ENCODE results near the gene HES5. TPM values are rescaled to one million over a fixed set of nuclear protein-coding genes. Genes with fewer than 3 reads are reported as not detected.

HES5 gene
- total RNA-seq, 2 donors from 2014 or later = 2.6 TPM; not detected in 1

GRCh38 chr1:2505461-2505994 lies 24.5 kb downstream of the HES5 start:
- H3K36me3 ChIP-seq = peaks cover 0 to 17% of the 10 kb centered on the region in 2 donors
- no peaks in the 10 kb centered on the region for H3K27me3 ChIP-seq (replicated peaks; ENCODE audit: insufficient read depth)
- no peak overlapping the region for H3K27ac ChIP-seq
- intact Hi-C loops (cut with DNase I) = no loop called here
- WGBS = 75% methylated on average over 20 of the region's 21 CpGs
- H3K4me3 ChIP-seq = no peak overlapping the region
- no peaks in the 10 kb centered on the region for H3K9me3 ChIP-seq
- no peaks in the 10 kb centered on the region for H3K4me1 ChIP-seq (replicated peaks)
- TF ChIP-seq CTCF (IDR thresholded peaks at IDR 0.05) = no peak
- DNase-seq (ENCODE audit: low spot score) = no peak

GRCh38 chr1:2504949-2505272 lies 25.2 kb downstream of the HES5 start:
- Histone ChIP-seq H3K27me3 (replicated peaks; ENCODE audit: insufficient read depth) (no peaks in the 10 kb centered on the region), H3K4me1 (replicated peaks) (no peaks in the 10 kb centered on the region), H3K27ac (no peak overlapping the region), H3K36me3 (peaks cover 0 to 13% of the 10 kb centered on the region in 2 donors), H3K9me3 (no peaks in the 10 kb centered on the region), H3K4me3 (no peak overlapping the region)
- no peak for DNase-seq (ENCODE audit: low spot score)
- intact Hi-C loops (cut with DNase I) = no loop called here
- TF ChIP-seq CTCF (IDR thresholded peaks at IDR 0.05) (no peak), POLR2AphosphoS5 (IDR thresholded peaks at IDR 0.05) (no peak), POLR2A (IDR thresholded peaks at IDR 0.05) (no peak)
- WGBS = 59% methylated on average over 7 of the region's 22 CpGs

DNA sequence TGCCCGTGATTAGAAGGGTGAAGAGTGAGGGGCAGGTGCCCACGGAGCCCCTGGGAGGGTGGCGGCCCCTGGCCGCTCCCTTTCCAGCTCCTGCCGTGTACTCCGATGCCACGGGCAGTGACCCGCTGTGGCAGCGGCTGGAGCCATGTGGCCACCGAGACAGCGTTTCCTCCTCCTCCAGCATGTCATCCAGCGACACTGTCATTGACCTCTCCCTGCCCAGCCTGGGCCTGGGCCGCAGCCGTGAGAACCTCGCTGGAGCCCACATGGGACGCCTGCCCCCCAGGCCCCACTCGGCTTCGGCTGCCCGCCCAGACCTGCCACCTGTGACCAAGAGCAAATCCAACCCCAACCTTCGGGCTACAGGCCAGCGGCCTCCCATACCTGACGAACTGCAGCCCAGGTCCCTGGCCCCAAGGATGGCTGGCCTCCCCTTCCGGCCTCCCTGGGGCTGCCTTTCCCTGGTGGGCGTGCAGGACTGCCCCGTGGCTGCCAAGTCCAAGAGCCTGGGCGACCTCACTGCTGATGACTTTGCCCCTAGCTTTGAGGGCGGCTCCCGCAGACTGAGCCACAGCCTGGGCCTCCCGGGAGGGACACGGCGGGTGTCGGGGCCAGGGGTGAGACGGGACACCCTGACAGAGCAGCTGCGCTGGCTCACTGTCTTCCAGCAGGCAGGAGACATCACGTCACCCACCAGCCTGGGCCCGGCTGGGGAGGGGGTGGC lies 25.7 kb downstream of the HES5 start:
- intact Hi-C loops (cut with DNase I) = no loop called here
- Histone ChIP-seq H3K4me3 (no peak overlapping the region), H3K27me3 (replicated peaks; ENCODE audit: insufficient read depth) (no peaks in the 10 kb centered on the region), H3K4me1 (replicated peaks) (no peaks in the 10 kb centered on the region), H3K36me3 (peaks cover 0 to 7% of the 10 kb centered on the region in 2 donors), H3K27ac (no peak overlapping the region), H3K9me3 (no peaks in the 10 kb centered on the region)
- WGBS = 69% methylated on average over 33 of the region's 36 CpGs
- TF ChIP-seq POLR2AphosphoS5 (IDR thresholded peaks at IDR 0.05) (no peak), POLR2A (IDR thresholded peaks at IDR 0.05) (no peak), CTCF (IDR thresholded peaks at IDR 0.05) (no peak)
- DNase-seq (ENCODE audit: low spot score) = no peak

DNA sequence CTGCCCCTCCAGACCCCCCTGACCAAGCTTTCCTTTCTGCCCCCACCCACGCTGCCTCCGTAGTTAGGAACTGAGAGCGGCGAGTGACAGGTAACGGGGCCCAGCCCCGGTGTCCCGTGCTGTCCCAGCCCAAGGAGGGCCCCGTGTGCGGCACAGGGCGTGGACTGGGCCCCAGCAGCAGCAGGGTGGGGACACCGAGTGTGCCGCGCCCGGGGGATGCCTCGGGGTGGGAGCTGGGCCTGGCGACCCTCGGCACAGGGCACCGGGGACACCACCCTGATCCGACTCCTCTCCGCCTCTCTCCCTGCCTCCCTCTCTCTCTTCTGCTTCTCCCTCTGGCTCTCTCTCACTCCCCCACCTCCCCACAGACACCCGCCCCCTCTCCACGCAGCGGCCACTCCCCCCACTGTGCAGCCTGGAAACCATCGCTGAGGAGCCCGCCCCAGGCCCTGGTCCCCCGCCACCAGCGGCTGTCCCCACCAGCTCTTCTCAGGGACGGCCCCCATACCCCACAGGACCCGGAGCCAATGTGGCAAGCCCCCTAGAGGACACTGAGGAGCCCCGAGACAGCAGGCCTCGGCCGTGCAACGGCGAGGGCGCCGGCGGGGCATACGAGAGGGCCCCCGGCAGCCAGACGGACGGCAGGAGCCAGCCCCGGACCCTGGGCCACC lies 26.4 kb downstream of the HES5 start:
- Histone ChIP-seq H3K9me3 (no peaks in the 10 kb centered on the region), H3K4me3 (no peak overlapping the region), H3K27me3 (replicated peaks; ENCODE audit: insufficient read depth) (no peaks in the 10 kb centered on the region), H3K27ac (no peak overlapping the region), H3K4me1 (replicated peaks) (no peaks in the 10 kb centered on the region), H3K36me3 (peaks cover 0 to under 1% of the 10 kb centered on the region in 2 donors)
- no peak for DNase-seq (ENCODE audit: low spot score)
- TF ChIP-seq POLR2AphosphoS5 (IDR thresholded peaks at IDR 0.05) (no peak), POLR2A (IDR thresholded peaks at IDR 0.05) (no peak), CTCF (IDR thresholded peaks at IDR 0.05) (no peak)
- intact Hi-C loops (cut with DNase I) = no loop called here
- WGBS = 54% methylated on average over 33 of the region's 42 CpGs

Data from prostate gland (tissue), 2 donors.